ENCODE results near the gene TIGD6.
"Not testable (repeated sequence)": the region's sequence is repeated elsewhere in the genome, so short reads cannot be mapped to it uniquely, and the experiment has no call there.

Gene TIGD6

DNA sequence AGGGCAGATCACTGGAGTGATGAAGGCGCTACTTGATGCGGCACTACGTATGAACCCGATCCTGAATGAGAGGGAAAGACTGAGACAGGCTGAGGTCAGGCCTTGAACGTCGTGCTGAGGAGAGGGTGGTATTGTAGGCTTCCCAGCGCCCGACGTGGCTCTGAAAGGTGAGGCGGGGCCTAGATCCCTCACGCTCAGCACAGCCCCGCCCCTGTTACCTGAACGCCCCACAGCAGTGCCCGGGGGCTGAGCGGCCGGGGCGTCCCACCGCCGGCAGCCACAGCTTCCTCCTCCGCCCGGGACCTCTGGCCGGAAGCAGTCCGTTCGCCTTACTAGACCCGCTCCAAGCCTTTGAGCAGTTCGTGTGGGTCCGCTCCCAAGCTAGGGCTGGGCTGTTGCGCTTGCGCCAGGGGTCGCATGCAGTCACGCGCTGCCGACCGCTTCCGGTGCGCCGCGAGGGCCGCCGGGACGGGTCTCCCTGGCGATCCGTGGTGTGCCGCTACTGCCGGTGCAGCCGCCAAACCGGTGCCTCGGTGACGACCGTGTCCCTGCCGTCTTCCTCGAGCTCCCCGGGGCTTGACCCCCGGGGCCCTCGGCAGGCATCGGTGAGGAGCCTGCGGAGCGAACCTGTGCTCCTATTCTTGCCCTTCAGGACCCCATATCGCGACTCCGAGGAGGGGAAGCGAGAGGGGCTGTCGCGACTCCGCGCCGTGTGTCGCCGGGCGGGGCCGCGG is at the start of gene TIGD6, which contains the start of gene HMGXB3:
TIGD6 (minus strand) TSS at position 399 of the 734 bp plus-strand sequence. CDS start 4,306 bp downstream, outside the sequence.
HMGXB3 (plus strand) TSS at position 484 of the 734 bp plus-strand sequence. CDS start 4,114 bp downstream, outside the sequence.
- DNase-seq: peak; percentile 71 to 82 (median 78)

DNA sequence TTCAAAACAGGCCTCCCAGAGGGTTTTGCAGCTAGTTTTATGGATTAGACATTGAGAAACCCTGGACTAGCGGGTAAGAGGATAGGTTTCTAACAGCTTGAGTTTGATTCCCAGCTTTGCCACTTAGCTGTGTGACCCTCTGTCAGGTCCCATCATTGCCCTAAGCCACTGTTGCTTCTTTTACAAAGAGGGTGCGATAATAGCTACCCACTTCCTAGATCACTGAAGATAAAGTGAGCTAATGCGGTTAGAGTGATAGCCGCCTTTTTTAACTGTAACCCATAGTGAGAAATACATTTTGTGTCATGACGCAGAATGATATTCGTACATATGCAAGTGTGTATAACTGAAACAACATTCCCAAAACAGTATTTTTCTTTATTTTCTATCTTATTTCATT is 45.6 kb upstream of the TIGD6 start:
- DNase-seq: no peak

DNA sequence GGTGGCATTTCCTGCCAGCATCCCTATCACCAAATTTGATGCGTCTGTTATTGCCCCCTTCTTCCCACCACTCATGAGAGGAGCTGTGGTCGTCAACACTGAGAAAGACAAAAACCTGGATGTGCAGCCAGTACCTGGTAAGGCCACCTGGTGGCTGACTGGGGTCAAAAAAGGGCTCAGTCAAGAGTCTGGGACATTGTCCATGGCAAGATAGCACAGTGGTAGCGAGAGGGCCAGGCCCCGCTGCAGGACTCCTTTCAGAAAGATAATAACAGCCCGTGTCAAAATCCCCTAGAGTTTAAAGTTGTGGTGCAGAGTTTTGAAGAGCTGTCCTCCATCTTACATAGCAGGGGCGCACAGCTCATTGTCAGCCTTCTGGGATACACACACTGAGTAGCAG is 45.1 kb upstream of the TIGD6 start:
- no peak for DNase-seq

DNA sequence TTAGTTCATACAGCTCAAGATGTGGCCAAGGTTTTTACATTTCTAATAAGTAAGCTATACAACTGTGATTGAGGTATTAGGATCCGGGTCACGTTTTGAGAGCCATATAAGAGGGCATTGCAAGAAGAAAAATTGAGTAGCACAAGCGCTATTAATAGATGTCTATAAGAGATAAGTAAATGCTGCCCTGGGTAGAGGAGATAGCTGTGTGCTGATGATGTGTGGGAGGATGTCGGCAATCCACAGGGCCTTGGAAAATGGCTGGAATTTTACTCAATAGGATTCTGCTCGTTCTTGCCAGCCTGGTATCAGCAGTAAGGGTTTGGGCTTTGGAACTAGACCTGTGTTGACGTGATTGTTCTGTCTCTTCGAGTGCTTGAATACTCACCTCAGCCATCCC is 44.3 kb upstream of the TIGD6 start:
- DNase-seq: no peak

GRCh38 chr5:150044329-150044681 is 43.9 kb upstream of the TIGD6 start:
- DNase-seq: no peak

DNA sequence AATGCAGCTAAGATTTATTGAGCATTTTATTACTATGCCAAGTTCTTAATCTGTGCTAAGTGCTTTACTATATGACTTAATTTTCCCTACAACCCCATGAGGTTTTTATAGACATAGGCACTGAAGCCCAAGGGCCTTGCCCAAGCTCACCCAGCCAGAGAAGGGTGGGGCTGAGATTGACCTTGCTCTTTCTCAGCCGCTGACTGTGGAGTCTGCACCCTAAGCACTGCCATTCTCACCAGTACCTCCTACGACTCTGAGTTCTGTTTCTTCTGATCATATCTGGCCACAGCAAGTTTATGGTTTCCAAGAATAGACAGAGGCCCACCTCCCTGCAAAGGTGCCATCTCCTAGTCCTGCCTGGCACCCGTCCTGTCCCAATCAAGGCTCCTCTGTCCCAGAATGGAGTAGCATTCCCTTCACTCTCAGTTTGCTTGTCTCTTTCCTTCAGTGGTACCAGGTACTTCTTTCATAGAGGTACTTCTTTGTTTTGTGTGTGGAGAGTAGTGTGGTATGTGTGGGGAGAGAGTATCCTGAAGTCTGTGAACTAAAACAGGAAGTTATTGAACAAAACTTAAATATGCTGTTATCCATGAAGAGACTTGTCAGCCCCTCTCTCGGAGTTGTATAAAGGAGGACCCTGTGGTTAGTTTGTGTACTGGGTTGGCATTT is 43.3 kb upstream of the TIGD6 start:
- no peak for DNase-seq

DNA sequence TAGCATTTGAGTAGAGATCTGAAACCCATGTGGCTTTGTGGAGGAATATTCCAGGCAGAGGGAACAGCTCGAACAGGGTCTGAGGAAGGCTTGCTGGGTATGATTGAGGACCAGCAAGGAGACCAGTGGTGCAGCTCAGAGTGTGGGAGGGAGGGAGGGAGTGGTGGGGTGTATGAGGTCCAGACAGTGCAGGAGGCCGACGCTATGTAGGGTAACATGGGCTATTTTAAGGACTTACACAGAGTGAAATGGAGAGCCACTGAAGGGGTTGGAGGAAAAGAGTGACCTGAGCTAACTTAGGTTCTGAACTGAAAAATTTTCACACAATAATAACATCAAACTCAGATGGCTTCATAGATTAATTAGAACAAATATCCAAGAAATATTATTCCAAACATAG is 42.0 kb upstream of the TIGD6 start:
- DNase-seq: no peak

GRCh38 chr5:150038547-150038946 is 38.1 kb upstream of the TIGD6 start:
- DNase-seq: no peak

GRCh38 chr5:150036513-150036912 is 36.1 kb upstream of the TIGD6 start:
- DNase-seq: no peak

DNA sequence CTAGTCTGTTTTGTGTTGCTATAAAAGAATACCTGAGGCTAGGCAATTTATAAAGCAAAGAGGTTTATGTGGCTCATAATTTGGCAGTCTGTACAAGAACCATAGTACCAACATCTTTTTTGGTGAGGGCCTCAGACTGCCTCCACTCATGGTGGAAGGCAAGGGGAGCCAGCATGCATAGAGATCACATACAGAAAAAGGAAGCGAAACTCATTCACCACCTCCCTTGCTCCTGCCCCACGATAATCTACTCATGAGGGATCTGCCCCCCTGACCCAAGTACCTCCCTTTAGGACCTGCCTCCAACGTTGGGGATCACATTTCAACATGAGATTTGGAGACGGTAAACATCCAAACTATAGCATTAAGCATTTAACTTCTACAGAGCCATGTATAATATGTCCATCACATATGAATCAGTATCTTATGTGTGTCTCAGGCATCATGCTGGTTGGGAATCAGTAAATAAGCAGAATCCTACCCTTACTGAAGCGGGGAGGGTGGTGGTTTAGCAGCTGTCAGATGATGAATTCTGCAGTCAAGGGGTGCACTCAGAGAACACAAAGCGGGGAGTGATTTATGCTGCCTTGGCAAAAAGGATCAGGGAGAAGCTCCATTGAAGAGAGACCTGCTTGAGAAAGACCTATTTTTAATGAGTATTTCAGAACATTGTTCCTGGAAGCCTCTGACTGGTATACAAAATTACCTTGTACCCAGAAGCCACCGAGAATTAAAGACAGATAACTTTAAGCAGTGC is 34.9 kb upstream of the TIGD6 start:
- DNase-seq: no peak

GRCh38 chr5:150034662-150035061 is 34.2 kb upstream of the TIGD6 start:
- no peak for DNase-seq

DNA sequence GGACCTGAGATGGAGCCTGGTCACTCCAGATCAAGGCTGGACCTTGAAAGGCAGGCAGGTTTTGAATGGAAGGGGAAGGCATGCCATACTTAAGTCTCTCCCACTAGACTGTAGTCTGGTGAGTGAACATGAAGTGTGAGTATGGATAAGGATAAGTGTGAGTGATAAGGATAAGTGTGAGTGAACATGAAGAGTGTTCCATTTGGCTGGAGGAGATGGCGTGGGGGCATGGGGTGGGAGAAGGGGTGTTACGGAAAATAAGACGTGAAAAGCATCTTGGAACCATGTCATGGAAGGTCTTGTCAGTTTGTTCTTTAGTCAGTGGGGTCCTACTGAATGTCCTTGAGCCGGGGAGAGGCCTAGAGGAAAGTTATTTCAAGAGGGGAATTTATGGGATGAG is 32.9 kb upstream of the TIGD6 start:
- no peak for DNase-seq

DNA sequence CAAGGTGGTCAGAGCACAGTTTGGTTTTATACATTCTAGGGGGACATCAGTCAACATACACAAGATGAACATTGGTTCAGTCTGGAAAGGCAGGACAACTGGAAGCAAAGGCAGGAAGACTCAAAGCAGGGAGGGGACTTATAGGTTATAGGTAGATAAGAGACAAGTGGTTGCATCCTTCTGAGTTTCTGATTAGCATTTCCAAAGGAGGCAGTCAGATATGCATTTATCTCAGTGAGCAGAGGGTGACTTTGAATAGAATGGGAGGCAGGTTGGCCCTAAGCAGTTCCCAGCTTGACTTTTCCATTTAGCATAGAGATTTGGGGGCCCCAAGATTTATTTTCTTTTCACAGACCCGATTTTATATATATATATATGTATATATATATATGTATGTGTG is 27.6 kb upstream of the TIGD6 start:
- DNase-seq: not testable (repeated sequence)

GRCh38 chr5:150026682-150027172 is 26.3 kb upstream of the TIGD6 start:
- DNase-seq: no peak

DNA sequence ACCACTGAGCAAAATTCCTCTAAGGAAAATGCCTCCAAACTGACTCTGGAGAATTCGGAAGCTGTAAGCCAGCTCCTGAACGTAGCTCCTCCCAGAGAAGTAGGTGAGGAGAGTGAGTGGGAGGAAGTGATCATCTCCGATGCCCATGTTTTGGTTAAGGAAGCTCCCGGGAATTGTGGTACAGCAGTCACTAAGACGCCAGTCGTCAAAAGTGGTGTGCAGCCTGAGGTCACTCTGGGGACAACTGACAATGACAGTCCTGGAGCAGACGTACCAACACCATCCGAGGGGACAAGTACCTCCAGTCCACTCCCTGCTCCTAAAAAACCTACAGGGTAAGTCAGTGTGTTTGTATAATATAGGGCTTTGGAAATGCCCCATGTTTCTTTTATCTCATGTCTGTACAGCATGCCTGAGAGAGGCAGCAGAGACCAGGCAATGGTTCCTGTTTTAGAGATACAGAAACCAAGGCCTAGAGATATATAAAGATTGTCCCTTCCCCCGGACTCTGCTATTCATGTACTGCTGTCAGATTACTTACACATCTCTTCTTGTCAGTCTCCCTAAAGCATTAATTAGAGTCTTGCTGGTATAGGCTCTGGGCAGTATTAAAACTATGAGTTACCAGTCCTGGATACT is 24.0 kb upstream of the TIGD6 start:
- DNase-seq: no peak

DNA sequence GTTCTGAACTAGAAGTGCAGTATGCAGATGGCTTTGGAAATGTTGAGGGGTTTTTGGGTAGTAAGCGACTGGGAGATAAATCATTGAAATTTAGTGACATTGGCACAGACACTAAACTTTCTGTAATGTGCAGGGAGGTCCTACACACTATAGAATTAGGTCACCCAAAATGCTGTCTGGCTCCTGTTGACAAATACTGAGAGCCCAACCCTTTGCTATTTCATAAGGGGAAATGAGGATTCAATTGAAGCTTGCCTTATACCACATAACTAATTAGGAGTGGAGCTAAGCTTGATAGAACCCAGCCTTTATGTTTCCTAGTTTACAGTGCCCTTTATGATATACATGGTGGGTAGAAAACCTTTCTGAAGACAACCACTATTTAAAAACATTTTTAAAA is 22.7 kb upstream of the TIGD6 start:
- DNase-seq: no peak

DNA sequence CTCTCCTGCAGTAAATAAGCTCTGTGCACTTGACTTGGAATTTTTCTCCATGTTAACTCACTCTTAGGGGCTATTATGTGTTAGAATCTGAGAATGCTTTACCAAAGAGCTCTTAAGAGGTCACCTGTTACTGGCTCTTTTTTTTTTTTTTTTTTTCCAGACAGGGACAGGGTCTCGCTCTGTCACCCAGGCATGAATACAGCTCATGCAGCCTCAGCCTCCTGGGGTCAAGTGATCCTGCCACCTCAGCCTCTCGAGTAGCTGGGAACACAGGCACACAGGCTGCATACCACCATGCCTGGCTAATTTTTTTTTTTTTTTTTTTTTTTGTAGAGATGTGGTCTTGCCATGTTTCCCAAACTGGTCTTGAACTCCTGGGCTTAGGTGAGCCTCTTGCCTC is 22.2 kb upstream of the TIGD6 start:
- no peak for DNase-seq

- DNase-seq: no peak
These were observed 21.7 kb upstream of the TIGD6 start for GRCh38 chr5:150022158-150022531.

DNA sequence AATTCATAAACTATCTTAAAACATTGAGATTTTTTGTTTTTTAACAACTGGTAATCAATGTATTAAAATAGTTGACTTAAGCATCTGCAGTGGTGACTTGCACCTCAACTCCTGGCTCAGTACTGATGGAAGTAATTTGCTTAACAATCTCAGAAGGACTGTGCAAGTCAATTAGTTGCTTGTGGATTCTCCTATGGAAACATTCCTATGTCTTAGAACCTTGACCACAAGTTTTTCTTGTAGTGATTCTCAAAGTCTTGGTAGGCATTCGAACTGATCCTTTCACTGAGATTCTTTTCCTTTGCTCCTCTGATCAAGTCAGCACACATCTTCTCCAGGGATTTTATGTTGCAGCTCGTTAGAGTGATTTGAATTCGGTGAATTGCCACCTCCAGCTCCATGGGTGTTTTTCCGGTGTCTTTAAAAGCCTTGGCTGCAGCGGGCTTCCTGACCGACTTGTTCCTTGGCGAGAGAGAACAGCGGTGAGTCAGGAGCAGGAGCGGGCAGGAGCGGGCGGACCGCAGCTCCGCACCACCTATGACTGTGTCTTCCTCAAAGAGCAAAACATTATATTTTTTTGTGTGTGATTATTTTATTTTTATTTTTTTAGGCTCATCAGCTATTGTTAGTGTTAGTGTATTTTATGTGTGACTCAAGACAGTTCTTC is 21.2 kb upstream of the TIGD6 start:
- no peak for DNase-seq

DNA sequence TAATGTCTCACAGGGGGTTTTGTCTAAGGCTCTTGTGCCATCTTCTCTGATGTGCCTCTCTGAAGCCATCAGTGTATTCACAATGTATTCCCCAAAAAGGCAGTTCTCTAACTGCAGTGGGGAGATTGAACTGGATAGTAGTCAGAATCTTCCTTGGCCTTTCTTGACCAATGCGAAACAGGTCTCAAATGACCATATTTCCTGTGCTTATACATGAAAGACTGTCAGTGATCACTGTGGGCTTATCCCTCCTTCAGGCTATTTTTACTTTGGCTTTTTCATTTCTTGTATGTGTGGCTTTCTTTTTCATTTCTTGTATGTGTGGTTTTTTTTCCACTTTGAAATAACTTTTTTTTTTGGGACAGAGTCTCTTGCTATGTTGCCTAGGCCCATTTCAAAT is 19.8 kb upstream of the TIGD6 start:
- no peak for DNase-seq

- no peak for DNase-seq
These were observed 17.0 kb upstream of the TIGD6 start for GRCh38 chr5:150017226-150018005.

- no peak for DNase-seq
These were observed 16.1 kb upstream of the TIGD6 start for GRCh38 chr5:150016537-150016936.
